Measurements from ENCODE around the gene SEL1L3. TPM values are rescaled to one million over a fixed set of nuclear protein-coding genes. Genes with fewer than 3 reads are reported as not detected.

SEL1L3 gene
- total and polyA plus RNA-seq, 2 of the 13 experiments (the other 11 are each of a cell fraction or from before 2014, with no cell fraction given): 0.28 to 1.1 TPM

DNA sequence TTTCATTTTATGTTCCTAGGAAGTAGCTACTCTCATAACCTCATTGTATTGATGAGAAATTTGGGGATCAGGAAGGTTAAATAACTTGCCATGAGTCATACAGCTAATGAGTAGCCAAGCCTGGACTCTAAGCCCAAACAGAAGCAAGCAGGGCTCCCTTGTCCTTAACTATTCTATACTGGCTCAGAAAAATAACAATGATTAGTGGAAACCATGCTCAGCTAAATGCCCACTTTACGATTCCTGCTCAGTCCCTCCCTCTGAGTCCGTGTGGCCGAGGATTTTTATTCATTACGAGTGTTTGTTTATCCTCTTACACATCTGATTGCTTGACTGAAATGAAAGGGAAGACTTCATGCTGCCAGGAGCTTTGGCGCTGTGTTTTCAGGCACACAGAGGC lies 106.3 kb downstream of the SEL1L3 start:
- Histone ChIP-seq H3K4me2 (ENCODE audit: low read depth, low read length) (peak overlapping the region; percentile 31; the same call in 1 of the 2 replicates), H3K36me3 (replicated peaks in 1 of 2; ENCODE audit: control insufficient read depth in 1 of 2, insufficient read depth in 2 of 2, low read length in 2 of 2) (no peaks in the 10 kb centered on the region), H4K20me1 (ENCODE audit: insufficient read depth, low read length) (no peaks in the 10 kb centered on the region), H3K4me3 (replicated peaks in 1 of 3; ENCODE audit: insufficient read depth in 1 of 3, low read depth in 2 of 3, low read length in 3 of 3) (no peak overlapping the region; a peak in 1 of 6 replicates), H3K27me3 (ENCODE audit: control insufficient read depth in 1 of 2, insufficient read depth in 2 of 2, low read length in 2 of 2) (no peaks in the 10 kb centered on the region), H3K9me3 (ENCODE audit: low read length) (no peaks in the 10 kb centered on the region), H3K79me2 (ENCODE audit: insufficient read depth, low read length) (no peaks in the 10 kb centered on the region), H3K4me1 (ENCODE audit: insufficient read depth, low read length) (peaks cover 12% of the 10 kb centered on the region), H3K9ac (ENCODE audit: insufficient read depth, low read depth, low read length) (no peak overlapping the region), H3K27ac (ENCODE audit: extremely low read length, insufficient read depth, low read length) (no peak overlapping the region), H2AFZ (ENCODE audit: low read length) (no peak overlapping the region)
- ATAC-seq: peak; percentile 97
- POLR2A ChIA-PET: no interaction called here
- 19% methylated on average over 5 of the region's 5 CpGs for WGBS (ENCODE audit: low lambda C conversion rate)
- intact Hi-C loops (cut with micrococcal nuclease; ENCODE audit: unreplicated experiment) (no loop called here), in situ Hi-C loops (cut with HindIII; ENCODE audit: extremely low pct_ligation_motif_present, low pct_unique_long_range_greater_than_20kb) (loop anchor here (25.0 kb wide), 1 partner anchor 219 kb away; no protein-coding TSS in a partner anchor)
- BruUV-seq (replicated peaks): no TSS peak
- CTCF ChIA-PET (ENCODE audit: low intra/inter-chr PET ratio, low total read pairs): no interaction called here
- no peak for FAIRE-seq
- TF ChIP-seq NR2F1 (CRISPR knock-in tag; IDR thresholded peaks at IDR 0.05): 0 out of 4 replicates have a peak, but pooled peaks of 1 of the 2 experiments have one; percentile 22
- TF ChIP-seq SKI (IDR thresholded peaks at IDR 0.05; ENCODE audit: partially characterized antibody): no peak
- no peak for TF ChIP-seq POLR2AphosphoS5 (IDR thresholded peaks at IDR 0.05; ENCODE audit: low read depth, low read length)
- no peak for TF ChIP-seq ZKSCAN8 (CRISPR knock-in tag; IDR thresholded peaks at IDR 0.05; ENCODE audit: borderline replicate concordance)
- TF ChIP-seq ZNF460 (CRISPR knock-in tag; IDR thresholded peaks at IDR 0.05; ENCODE audit: borderline replicate concordance): no peak
- TF ChIP-seq FOSL2 (CRISPR knock-in tag; IDR thresholded peaks at IDR 0.05): peak; percentile 66
- no peak for TF ChIP-seq ZFP1 (CRISPR knock-in tag; IDR thresholded peaks at IDR 0.05)
- no peak for TF ChIP-seq ZNF354B (CRISPR knock-in tag; IDR thresholded peaks at IDR 0.05)
- no peak for TF ChIP-seq MAFG (CRISPR knock-in tag; IDR thresholded peaks at IDR 0.05)
- no peak for TF ChIP-seq NKX3-1 (CRISPR knock-in tag; IDR thresholded peaks at IDR 0.05)
- TF ChIP-seq ZNF101 (CRISPR knock-in tag; IDR thresholded peaks at IDR 0.05; ENCODE audit: borderline replicate concordance, low read depth): no peak
- TF ChIP-seq ZNF251 (CRISPR knock-in tag; IDR thresholded peaks at IDR 0.05): no peak
- no peak for TF ChIP-seq PAF1 (CRISPR knock-in tag; IDR thresholded peaks at IDR 0.05)
- TF ChIP-seq, protein P1, sequence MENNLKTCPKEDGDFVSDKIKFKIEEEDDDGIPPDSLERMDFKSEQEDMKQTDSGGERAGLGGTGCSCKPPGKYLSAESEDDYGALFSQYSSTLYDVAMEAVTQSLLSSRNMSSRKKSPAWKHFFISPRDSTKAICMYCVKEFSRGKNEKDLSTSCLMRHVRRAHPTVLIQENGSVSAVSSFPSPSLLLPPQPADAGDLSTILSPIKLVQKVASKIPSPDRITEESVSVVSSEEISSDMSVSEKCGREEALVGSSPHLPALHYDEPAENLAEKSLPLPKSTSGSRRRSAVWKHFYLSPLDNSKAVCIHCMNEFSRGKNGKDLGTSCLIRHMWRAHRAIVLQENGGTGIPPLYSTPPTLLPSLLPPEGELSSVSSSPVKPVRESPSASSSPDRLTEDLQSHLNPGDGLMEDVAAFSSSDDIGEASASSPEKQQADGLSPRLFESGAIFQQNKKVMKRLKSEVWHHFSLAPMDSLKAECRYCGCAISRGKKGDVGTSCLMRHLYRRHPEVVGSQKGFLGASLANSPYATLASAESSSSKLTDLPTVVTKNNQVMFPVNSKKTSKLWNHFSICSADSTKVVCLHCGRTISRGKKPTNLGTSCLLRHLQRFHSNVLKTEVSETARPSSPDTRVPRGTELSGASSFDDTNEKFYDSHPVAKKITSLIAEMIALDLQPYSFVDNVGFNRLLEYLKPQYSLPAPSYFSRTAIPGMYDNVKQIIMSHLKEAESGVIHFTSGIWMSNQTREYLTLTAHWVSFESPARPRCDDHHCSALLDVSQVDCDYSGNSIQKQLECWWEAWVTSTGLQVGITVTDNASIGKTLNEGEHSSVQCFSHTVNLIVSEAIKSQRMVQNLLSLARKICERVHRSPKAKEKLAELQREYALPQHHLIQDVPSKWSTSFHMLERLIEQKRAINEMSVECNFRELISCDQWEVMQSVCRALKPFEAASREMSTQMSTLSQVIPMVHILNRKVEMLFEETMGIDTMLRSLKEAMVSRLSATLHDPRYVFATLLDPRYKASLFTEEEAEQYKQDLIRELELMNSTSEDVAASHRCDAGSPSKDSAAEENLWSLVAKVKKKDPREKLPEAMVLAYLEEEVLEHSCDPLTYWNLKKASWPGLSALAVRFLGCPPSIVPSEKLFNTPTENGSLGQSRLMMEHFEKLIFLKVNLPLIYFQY (CRISPR knock-in tag; IDR thresholded peaks at IDR 0.05; ENCODE audit: borderline replicate concordance): no peak
- TF ChIP-seq, protein P2, sequence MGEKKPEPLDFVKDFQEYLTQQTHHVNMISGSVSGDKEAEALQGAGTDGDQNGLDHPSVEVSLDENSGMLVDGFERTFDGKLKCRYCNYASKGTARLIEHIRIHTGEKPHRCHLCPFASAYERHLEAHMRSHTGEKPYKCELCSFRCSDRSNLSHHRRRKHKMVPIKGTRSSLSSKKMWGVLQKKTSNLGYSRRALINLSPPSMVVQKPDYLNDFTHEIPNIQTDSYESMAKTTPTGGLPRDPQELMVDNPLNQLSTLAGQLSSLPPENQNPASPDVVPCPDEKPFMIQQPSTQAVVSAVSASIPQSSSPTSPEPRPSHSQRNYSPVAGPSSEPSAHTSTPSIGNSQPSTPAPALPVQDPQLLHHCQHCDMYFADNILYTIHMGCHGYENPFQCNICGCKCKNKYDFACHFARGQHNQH (CRISPR knock-in tag; IDR thresholded peaks at IDR 0.05): no peak
- TF ChIP-seq, protein P3, sequence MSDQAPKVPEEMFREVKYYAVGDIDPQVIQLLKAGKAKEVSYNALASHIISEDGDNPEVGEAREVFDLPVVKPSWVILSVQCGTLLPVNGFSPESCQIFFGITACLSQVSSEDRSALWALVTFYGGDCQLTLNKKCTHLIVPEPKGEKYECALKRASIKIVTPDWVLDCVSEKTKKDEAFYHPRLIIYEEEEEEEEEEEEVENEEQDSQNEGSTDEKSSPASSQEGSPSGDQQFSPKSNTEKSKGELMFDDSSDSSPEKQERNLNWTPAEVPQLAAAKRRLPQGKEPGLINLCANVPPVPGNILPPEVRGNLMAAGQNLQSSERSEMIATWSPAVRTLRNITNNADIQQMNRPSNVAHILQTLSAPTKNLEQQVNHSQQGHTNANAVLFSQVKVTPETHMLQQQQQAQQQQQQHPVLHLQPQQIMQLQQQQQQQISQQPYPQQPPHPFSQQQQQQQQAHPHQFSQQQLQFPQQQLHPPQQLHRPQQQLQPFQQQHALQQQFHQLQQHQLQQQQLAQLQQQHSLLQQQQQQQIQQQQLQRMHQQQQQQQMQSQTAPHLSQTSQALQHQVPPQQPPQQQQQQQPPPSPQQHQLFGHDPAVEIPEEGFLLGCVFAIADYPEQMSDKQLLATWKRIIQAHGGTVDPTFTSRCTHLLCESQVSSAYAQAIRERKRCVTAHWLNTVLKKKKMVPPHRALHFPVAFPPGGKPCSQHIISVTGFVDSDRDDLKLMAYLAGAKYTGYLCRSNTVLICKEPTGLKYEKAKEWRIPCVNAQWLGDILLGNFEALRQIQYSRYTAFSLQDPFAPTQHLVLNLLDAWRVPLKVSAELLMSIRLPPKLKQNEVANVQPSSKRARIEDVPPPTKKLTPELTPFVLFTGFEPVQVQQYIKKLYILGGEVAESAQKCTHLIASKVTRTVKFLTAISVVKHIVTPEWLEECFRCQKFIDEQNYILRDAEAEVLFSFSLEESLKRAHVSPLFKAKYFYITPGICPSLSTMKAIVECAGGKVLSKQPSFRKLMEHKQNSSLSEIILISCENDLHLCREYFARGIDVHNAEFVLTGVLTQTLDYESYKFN (CRISPR knock-in tag; conservative IDR thresholded peaks at IDR 0.05): peak; percentile 49; the same call in 1 of the 2 replicates
- peak; percentile 36 for DNase-seq (ENCODE audit: low spot score)

Data from HepG2 (cell line).